GM23248 (cell line): ENCODE data around the gene ERC1. TPM values are rescaled to one million over a fixed set of nuclear protein-coding genes. Genes with fewer than 3 reads are reported as not detected.

Experiments used
- DNase-seq: peaks from one replicate; pipeline ENCODE4 v3.0.0-alpha.2; 2015
- H2AFZ ChIP-seq: fragments of 200-600 bp; sonication (generic); 2 replicates; pipeline ENCODE4 v1.6.1; 2016; ENCODE audit warnings: antibody characterized with exemption
- H3F3A ChIP-seq: fragments of 200-600 bp; sonication (generic); 2 replicates; pipeline ENCODE4 v1.6.1; 2016; ENCODE audit warnings: mild to moderate bottlenecking, antibody characterized with exemption, mixed run types; ENCODE audit not compliant: insufficient read depth
- H3K27ac ChIP-seq: fragments of 200-600 bp; sonication (generic); 2 replicates; pipeline ENCODE4 v1.5.1; 2016; ENCODE audit warnings: mild to moderate bottlenecking
- H3K27me3 ChIP-seq: fragments of 200-600 bp; sonication (generic); replicated peaks from 2 replicates; pipeline ENCODE4 v1.6.1; 2016; ENCODE audit warnings: mild to moderate bottlenecking; ENCODE audit not compliant: insufficient read depth
- H3K36me3 ChIP-seq: fragments of 200-600 bp; sonication (generic); 2 replicates; pipeline ENCODE4 v1.6.1; 2016; ENCODE audit warnings: low read depth, mild to moderate bottlenecking
- H3K4me1 ChIP-seq: fragments of 200-600 bp; sonication (generic); 2 replicates; pipeline ENCODE4 v1.6.1; 2016; ENCODE audit warnings: mild to moderate bottlenecking; ENCODE audit not compliant: insufficient read depth
- H3K4me2 ChIP-seq: fragments of 200-600 bp; sonication (generic); one replicate; pipeline ENCODE4 v1.6.1; 2016; ENCODE audit warnings: mild to moderate bottlenecking; ENCODE audit not compliant: unreplicated experiment
- H3K4me3 ChIP-seq: fragments of 200-600 bp; sonication (generic); 2 replicates; pipeline ENCODE4 v1.5.1; 2016; ENCODE audit warnings: mild to moderate bottlenecking
- H3K79me2 ChIP-seq: fragments of 200-600 bp; sonication (generic); 2 replicates; pipeline ENCODE4 v1.6.1; 2016; ENCODE audit warnings: mild to moderate bottlenecking; ENCODE audit not compliant: insufficient read depth
- H3K9ac ChIP-seq: fragments of 200-600 bp; sonication (generic); 2 replicates; pipeline ENCODE4 v1.6.1; 2016; ENCODE audit warnings: mild to moderate bottlenecking
- H3K9me2 ChIP-seq: fragments of 200-600 bp; sonication (generic); 2 replicates; pipeline ENCODE4 v1.6.1; 2016; ENCODE audit warnings: mixed run types, mild to moderate bottlenecking, moderate library complexity; ENCODE audit not compliant: insufficient read depth
- H3K9me3 ChIP-seq: fragments of 200-600 bp; sonication (generic); one replicate; pipeline ENCODE4 v1.6.1; 2017; ENCODE audit warnings: low read depth
- H4K20me1 ChIP-seq: fragments of 200-600 bp; sonication (generic); 2 replicates; pipeline ENCODE4 v1.6.0; 2016; ENCODE audit not compliant: insufficient read depth
- EZH2 ChIP-seq: fragments of 200-600 bp; sonication (generic); IDR thresholded peaks from 2 replicates; pipeline ENCODE4 v1.6.1; 2018; ENCODE audit warnings: antibody characterized with exemption, mild to moderate bottlenecking; ENCODE audit not compliant: insufficient read depth, poor library complexity, severe bottlenecking
- EZH2phosphoT487 ChIP-seq: fragments of 200-600 bp; sonication (generic); IDR thresholded peaks from 2 replicates; pipeline ENCODE4 v1.6.1; 2018; ENCODE audit warnings: antibody characterized with exemption, moderate library complexity, mild to moderate bottlenecking, low read depth; ENCODE audit not compliant: insufficient read depth
- WGBS, 2 experiments: methylation state at CpG; one replicate each; pipeline ENCODE4 v1.1.6; 2015 to 2017; ENCODE audit warnings: low lambda C conversion rate in 2 of 2, low coverage in 1 of 2; ENCODE audit errors: missing lambda C conversion rate in 2 of 2; 5-methylcytosine and 5-hydroxymethylcytosine counted together
- in situ Hi-C: fragments of 300-500 bp; cut with MboI; formaldehyde crosslinking; loops from 2 replicates; pipeline ENCODE4 v1.15.0; 2020
- polyA plus RNA-seq: library from polyadenylated mRNA; unstranded; fragments of >200 nt; fragmentation: Nextera tagmentation; extraction: Ambion mirVana; gene quantifications from 2 replicates; pipeline ENCODE4 v1.2.1, GENCODE V29; 2016
- total RNA-seq: library from RNA; depleted of rRNA; stranded (reverse); fragments of >200 nt; shearing (Covaris generic); gene quantifications from 2 replicates; pipeline ENCODE4 v1.2.3, GENCODE V29; 2014

Gene ERC1
- total and polyA plus RNA-seq, 2 experiments from 2014 or later: 21.5 to 23.3 TPM

DNA sequence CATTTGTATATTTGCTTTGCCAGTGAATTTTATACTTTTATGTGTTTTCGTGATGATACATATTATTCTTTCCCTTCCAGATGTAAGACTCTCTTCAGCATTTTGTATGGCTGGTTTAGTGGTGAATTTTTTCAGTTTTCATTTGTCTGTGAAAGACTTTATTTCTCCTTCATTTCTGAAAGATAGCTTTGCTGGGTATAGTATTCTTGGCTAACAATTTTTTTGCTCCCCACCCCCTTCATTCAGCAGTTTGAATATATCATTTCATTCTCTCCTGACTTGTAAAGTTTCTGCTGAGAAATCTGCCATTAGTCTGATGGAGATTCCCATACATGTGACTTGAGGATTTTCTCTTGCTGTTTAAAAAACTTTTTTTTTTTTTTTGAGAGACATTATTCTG is 72.8 kb downstream of the ERC1 start:
- H3F3A ChIP-seq: 0 out of 2 replicates have a peak, but pooled peaks cover 4% of the 10 kb centered on the region
- no peaks in the 10 kb centered on the region for H3K4me1 ChIP-seq
- peaks cover 3% of the 10 kb centered on the region for H3K9me3 ChIP-seq
- H3K27me3 ChIP-seq: no peaks in the 10 kb centered on the region
- 91 to 97% methylated on average over 1 of the region's 1 CpG for WGBS, 2 experiments
- in situ Hi-C loops: no loop called here
- H3K79me2 ChIP-seq: peaks cover 99% of the 10 kb centered on the region
- H3K27ac ChIP-seq: no peak overlapping the region
- TF ChIP-seq EZH2phosphoT487 (no peak), EZH2 (no peak)
- no peak overlapping the region for H2AFZ ChIP-seq
- no peaks in the 10 kb centered on the region for H4K20me1 ChIP-seq
- no peak for DNase-seq
- no peak overlapping the region for H3K9ac ChIP-seq
- H3K4me2 ChIP-seq: no peak overlapping the region
- H3K36me3 ChIP-seq: peaks cover 11% of the 10 kb centered on the region; the same call in 1 of the 2 replicates
- H3K9me2 ChIP-seq: no peaks in the 10 kb centered on the region
- H3K4me3 ChIP-seq: no peak overlapping the region

DNA sequence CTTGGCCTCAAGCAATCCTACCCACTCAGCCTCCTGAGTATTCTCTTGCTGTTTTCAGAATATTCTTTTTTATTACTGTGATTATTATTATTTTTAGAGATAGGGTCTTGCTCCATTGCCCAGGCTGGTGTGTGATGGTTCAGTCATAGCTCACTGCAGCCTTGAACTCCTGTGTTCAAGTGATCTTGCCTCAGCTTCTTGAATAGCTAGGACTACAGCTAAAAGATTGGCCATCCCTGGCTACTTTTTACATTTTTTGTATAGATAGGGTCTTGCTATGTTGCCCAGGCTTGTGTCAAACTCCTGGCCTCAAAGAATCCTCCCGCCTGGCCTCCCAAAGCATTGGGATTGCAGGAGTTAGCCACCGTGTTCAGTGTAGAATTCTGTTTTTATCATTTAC is 73.3 kb downstream of the ERC1 start:
- H3K9me3 ChIP-seq: no peaks in the 10 kb centered on the region
- no peak overlapping the region for H3K4me2 ChIP-seq
- H3K79me2 ChIP-seq: peaks cover 99% of the 10 kb centered on the region
- no peaks in the 10 kb centered on the region for H3K4me1 ChIP-seq
- H3K9me2 ChIP-seq: no peaks in the 10 kb centered on the region
- DNase-seq: no peak
- H3K9ac ChIP-seq: no peak overlapping the region
- H3K36me3 ChIP-seq: peaks cover 11% of the 10 kb centered on the region; the same call in 1 of the 2 replicates
- H3K27me3 ChIP-seq: no peaks in the 10 kb centered on the region
- H4K20me1 ChIP-seq: no peaks in the 10 kb centered on the region
- H3K27ac ChIP-seq: no peak overlapping the region
- H3F3A ChIP-seq: 0 out of 2 replicates have a peak, but pooled peaks cover 4% of the 10 kb centered on the region
- 90 to 100% methylated on average over 2 of the region's 2 CpGs for WGBS, 2 experiments
- no peak for TF ChIP-seq EZH2
- TF ChIP-seq EZH2phosphoT487: no peak
- H3K4me3 ChIP-seq: no peak overlapping the region
- H2AFZ ChIP-seq: no peak overlapping the region
- in situ Hi-C loops: no loop called here

DNA sequence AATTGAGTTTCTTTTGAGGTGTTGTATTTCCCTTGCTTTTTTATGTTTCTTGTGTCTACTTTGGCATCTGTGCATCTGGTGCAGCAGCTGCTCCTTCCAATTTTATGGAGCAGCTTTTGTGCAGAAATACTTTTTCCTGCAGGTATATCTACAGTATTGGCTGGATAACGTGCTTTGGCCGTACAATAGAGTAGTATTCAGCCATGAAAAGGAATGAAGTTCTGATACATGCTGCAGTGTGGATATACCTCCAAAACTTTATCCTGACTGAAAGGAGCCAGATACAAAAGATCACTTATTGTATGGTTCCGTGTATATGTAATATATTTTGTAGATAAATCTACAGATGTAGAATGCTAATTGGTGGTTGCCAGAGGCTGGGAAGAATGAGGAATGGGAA is 74.6 kb downstream of the ERC1 start:
- Histone ChIP-seq H3K9ac (no peak overlapping the region), H3K4me1 (no peaks in the 10 kb centered on the region), H3K4me2 (no peak overlapping the region), H3K9me2 (no peaks in the 10 kb centered on the region), H3F3A (no peaks in the 10 kb centered on the region), H3K27ac (no peak overlapping the region), H3K27me3 (no peaks in the 10 kb centered on the region), H2AFZ (no peak overlapping the region), H4K20me1 (no peaks in the 10 kb centered on the region; the same call in 1 of the 2 replicates), H3K79me2 (peaks cover 100% of the 10 kb centered on the region), H3K4me3 (no peak overlapping the region), H3K9me3 (no peaks in the 10 kb centered on the region), H3K36me3 (peaks cover 11% of the 10 kb centered on the region; the same call in 1 of the 2 replicates)
- no peak for DNase-seq
- in situ Hi-C loops: no loop called here
- TF ChIP-seq EZH2phosphoT487: no peak
- TF ChIP-seq EZH2: no peak
- 91 to 95% methylated on average over 3 of the region's 3 CpGs for WGBS, 2 experiments

DNA sequence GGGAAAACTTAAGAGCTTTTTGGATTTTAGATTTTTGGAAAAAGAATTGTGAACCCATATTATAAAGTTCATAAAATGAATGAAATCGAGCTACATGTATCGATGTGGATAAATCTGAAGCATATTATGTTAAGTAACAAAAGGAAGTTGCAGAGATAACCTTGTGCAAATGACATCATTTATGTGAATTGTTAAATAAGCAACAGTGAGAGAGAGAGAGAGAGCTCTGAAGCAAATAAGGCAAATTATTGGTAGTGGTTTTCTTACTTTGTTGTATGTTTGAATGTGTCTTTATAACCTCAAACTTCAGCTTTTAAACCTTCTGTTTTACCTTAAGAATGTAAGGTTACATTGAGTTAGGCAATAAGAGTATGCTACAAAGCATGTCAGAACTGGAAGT is 78.8 kb downstream of the ERC1 start:
- no peak overlapping the region for H3K27ac ChIP-seq
- 93 to 97% methylated on average over 2 of the region's 2 CpGs for WGBS, 2 experiments
- in situ Hi-C loops: no loop called here
- no peaks in the 10 kb centered on the region for H3K27me3 ChIP-seq
- no peaks in the 10 kb centered on the region; the same call in 1 of the 2 replicates for H4K20me1 ChIP-seq
- no peak overlapping the region for H3K4me3 ChIP-seq
- no peaks in the 10 kb centered on the region for H3F3A ChIP-seq
- H3K9me3 ChIP-seq: no peaks in the 10 kb centered on the region
- H3K4me1 ChIP-seq: no peaks in the 10 kb centered on the region
- no peak overlapping the region for H3K4me2 ChIP-seq
- H3K36me3 ChIP-seq: no peaks in the 10 kb centered on the region
- peaks cover 97% of the 10 kb centered on the region for H3K79me2 ChIP-seq
- H3K9ac ChIP-seq: no peak overlapping the region
- no peak for TF ChIP-seq EZH2phosphoT487
- TF ChIP-seq EZH2: no peak
- H3K9me2 ChIP-seq: no peaks in the 10 kb centered on the region
- H2AFZ ChIP-seq: no peak overlapping the region
- DNase-seq: no peak

DNA sequence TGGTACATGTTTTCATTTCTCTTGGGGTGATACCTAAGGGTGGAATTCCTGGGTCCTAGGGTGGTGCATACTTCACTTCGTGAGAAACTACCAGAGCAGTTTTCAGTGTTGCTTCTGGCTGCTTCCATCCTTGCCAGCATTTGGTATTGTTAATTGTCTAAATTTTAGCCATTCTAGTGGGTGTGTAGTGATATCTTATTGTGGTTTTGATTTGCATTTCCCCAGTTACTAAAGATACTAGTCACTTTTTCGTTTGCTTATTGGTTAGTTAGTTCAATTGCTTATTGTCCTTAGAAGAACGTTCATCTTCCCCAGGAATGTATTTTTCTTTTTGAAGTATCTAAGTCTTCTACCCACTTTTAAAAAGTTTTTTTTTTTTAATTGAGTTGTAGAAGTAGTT is 80.2 kb downstream of the ERC1 start:
- DNase-seq: no peak
- H3K27ac ChIP-seq: no peak overlapping the region
- no peak overlapping the region for H3K4me3 ChIP-seq
- H2AFZ ChIP-seq: no peak overlapping the region
- H3K79me2 ChIP-seq: peaks cover 97% of the 10 kb centered on the region
- H3K4me1 ChIP-seq: no peaks in the 10 kb centered on the region
- no peaks in the 10 kb centered on the region for H3K9me3 ChIP-seq
- no peaks in the 10 kb centered on the region for H3F3A ChIP-seq
- H4K20me1 ChIP-seq: no peaks in the 10 kb centered on the region; the same call in 1 of the 2 replicates
- H3K9ac ChIP-seq: no peak overlapping the region
- no peaks in the 10 kb centered on the region for H3K36me3 ChIP-seq
- no peaks in the 10 kb centered on the region for H3K27me3 ChIP-seq
- 71 to 76% methylated on average over 3 of the region's 3 CpGs for WGBS, 2 experiments
- TF ChIP-seq EZH2 (no peak), EZH2phosphoT487 (no peak)
- no peaks in the 10 kb centered on the region for H3K9me2 ChIP-seq
- in situ Hi-C loops: no loop called here
- H3K4me2 ChIP-seq: no peak overlapping the region
